Astrocyte of the hippocampus (primary cell): ENCODE results near the gene KHDRBS2.
"Not testable (repeated sequence)": the region's sequence is repeated elsewhere in the genome, so short reads cannot be mapped to it uniquely, and the experiment has no call there.

Source experiments
- DNase-seq: peaks from one replicate; pipeline ENCODE4 v3.0.0; 2011; ENCODE audit warnings: low read depth, low spot score

Gene KHDRBS2

DNA sequence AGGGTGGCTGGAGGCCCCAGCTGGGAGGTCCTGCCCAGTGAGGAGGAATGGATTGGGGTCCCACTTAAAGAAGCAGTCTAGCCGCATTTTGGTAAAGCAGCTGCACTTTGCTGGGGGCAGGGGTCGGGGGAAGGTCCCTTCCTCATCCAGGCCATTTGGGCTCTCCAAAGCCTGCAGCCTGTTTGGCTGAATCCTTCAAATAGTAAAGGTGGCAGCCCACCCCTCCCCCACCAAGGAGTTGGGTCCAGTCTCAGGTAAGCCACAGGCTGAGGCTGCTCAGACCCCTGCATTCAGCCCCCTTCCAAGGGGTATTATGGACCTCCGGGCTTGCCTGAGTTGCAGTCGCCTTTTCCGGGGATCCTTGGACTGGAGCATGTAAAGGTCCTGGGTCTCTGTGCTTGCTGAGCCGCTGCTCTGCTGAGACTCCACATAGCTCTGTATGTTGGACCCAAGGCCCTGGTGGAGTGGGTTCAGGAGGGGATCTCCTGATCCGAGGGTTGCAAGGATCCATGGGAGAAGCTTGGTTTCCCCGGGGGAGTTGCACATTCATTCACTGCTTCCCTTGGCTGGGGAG is 417.4 kb downstream of the KHDRBS2 start:
- no peak for DNase-seq

GRCh38 chr6:61867635-61868034 is 418.4 kb downstream of the KHDRBS2 start:
- no peak for DNase-seq

- DNase-seq = no peak
These were observed 428.5 kb downstream of the KHDRBS2 start for GRCh38 chr6:61857541-61857940.

GRCh38 chr6:61841958-61842357 is 444.1 kb downstream of the KHDRBS2 start:
- no peak for DNase-seq

DNA sequence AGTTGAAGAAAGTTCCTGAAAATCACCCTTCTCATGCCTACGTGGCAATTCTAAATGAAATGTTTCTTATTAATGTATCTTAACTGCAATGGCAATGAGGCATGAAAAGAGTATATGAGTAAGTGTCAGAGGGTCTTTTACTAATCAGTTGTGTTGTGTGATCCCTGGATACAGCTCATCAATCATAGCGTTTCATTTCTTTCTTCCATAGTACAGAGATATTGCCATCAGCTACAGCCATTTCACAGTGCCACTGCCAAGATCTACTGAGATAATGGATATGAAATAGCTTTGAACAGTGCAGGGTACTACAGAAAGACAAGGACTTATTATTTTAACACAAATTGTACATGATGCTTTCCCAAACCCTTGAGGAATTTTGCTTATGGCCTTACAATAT is 450.8 kb downstream of the KHDRBS2 start:
- DNase-seq = no peak

- DNase-seq = no peak
These were observed 452.8 kb downstream of the KHDRBS2 start for GRCh38 chr6:61833176-61833755.

DNA sequence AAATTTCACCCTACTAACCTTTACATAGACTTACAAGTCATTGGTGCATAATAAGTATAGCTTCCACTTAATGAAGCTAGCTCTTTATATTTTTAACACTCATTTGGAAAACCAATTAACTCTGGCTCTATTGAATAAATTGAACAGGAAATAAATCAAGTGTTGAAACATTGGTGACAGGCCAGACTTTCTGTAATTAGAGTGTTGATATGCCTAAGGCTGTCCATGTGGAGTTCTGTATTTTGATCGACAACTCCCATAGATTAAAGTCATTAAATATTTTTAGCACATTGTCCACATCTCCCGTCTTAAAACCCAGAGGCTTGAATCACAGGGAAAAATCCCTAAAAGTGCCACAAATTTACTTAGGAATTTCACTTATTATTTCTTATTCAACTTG is 468.3 kb downstream of the KHDRBS2 start:
- DNase-seq = no peak

DNA sequence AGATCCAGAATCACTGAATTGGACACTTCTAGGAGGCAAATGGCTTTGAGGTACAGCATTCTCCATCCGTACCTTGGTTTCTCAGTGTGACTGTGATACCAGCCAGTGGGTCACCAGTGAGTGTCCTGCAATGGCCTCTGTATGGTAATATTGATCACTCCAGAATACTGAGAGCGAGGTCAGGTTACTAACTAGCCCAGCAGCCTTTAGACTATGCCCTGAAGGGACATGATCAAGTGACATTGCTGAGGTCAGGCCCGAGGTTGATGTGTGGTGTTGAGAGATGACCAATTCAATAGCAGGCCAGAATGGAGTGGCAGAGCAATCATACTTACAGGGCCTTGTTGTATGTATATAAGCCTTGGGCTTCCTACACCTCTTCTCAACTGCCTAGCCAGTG is 476.0 kb downstream of the KHDRBS2 start:
- DNase-seq = no peak

GRCh38 chr6:61809004-61809595 is 476.9 kb downstream of the KHDRBS2 start:
- DNase-seq = peak; percentile 11

- no peak for DNase-seq
These were observed 498.0 kb downstream of the KHDRBS2 start for GRCh38 chr6:61787998-61788397.

DNA sequence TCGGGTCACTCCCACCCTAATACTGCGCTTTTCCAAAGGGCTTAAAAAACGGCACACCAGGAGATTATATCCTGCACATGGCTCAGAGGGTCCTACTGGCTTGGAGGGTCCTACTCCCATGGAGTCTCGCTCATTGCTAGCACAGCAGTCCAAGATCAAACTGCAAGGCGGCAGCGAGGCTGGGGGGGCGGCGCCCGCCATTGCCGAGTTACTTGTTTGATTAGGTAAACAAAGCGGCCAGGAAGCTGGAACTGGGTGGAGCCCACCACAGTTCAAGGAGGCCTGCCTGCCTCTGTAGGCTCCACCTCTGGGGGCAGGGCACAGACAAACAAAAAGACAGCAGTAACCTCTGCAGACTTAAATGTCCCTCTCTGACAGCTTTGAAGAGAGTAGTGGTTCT is 516.6 kb downstream of the KHDRBS2 start:
- not testable (repeated sequence) for DNase-seq

- no peak for DNase-seq
These were observed 530.3 kb downstream of the KHDRBS2 start for GRCh38 chr6:61755739-61756138.

- DNase-seq = no peak
These were observed 534.0 kb downstream of the KHDRBS2 start for GRCh38 chr6:61751986-61752385.

DNA sequence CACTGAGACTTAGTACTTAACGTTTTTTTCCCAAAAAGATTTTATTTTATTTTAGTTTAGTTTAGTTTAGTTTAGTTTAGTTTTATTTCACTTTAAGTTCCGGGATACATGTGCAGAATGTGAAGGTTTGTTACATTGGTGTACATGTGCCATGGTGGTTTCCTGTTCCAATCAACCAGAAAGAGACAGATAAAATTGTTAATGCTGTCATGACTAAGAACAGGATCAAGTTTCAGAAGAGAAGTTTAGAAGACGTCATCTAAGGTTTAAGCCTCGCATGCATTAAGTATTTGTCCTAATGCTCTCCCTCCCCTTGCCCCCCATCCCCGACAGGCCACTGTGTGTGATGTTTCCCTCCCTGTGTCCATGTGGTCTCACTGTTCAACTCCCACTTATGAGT is 540.0 kb downstream of the KHDRBS2 start:
- no peak for DNase-seq

GRCh38 chr6:61711849-61712248 is 574.2 kb downstream of the KHDRBS2 start:
- no peak for DNase-seq

GRCh38 chr6:61688165-61688564 is 597.9 kb downstream of the KHDRBS2 start:
- DNase-seq = no peak

- DNase-seq = no peak
These were observed 603.5 kb downstream of the KHDRBS2 start for GRCh38 chr6:61682562-61682961.

DNA sequence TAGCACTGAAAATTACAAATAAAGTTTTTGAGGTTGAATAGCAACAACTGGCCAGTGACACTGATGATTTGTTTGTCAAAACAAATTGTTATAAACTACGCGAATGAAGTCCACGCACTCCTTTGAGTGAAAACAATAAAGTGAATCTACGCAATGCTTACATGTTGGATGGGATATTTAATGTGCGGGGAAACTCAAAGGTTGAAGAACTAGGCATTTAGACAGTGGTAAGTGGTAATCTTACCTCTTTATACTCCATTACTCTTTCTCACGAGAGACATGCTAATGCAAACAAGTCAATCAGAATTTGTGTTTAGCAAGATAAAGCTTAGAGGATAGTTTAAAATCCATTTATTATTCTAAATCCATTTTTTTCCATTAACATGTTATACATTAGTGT is 606.4 kb downstream of the KHDRBS2 start:
- DNase-seq = no peak

DNA sequence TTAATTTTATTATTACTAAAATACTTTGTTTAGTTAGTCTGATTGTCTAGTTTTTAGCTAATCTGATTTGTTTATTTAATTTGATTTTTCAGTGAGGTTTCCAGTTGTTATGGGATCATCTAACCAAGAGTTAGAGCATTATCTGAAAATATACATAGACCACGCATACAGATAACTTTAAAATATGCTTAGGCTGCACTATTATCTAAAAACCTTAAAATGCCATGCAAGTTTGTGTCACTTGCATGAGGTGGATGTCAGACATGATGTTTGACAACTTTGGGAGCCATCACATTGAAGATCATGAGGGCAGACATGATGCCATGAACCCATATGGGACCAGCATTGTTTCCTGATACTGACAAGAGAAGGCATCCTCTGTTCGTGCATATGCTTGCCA is 610.3 kb downstream of the KHDRBS2 start:
- no peak for DNase-seq

GRCh38 chr6:61649845-61650244 is 636.2 kb downstream of the KHDRBS2 start:
- no peak for DNase-seq

DNA sequence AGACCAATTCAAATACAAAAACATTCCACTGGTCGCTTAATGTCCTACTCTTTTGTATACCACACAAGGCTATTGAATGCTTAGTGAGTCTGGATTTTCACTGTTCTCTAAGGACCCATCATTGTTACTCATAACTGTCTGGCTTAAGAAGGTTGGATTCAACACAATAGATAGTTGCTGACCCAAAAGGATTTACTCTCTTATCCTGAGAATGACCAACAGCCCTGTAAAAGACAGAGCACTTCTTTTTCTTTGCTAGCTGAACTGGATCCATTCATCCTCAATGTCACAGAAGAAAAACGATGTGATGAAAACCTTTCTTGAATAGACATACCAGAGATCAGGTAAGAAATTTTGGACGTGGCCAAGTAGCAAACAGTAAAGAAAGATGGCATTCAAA is 645.6 kb downstream of the KHDRBS2 start:
- no peak for DNase-seq
